ENCODE measurements around the gene TSPO2. TPM values are rescaled to one million over a fixed set of nuclear protein-coding genes. Genes with fewer than 3 reads are reported as not detected.

The TSPO2 gene
- total RNA-seq, 1 experiment from 2014 or later: not detected

DNA sequence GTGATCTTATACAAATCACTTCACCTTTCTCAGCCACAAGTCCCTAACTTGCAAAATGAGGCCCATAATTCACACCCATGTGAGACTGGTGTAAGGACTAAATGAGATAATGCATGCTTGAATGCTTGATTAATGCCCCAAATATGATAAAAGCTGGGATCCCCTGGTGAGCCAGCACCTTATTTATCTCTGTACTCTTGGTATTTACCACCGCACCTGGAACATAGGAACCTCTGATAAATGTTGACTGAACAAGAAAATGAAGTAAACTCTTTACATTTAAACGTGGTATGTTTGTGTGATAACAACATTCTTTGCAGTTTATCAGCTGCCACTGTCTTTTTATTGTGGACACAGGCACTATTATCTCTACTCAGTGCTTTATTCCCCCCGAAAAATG lies 8.3 kb downstream of the TSPO2 start:
- no peak for DNase-seq (ENCODE audit: low read depth)

DNA sequence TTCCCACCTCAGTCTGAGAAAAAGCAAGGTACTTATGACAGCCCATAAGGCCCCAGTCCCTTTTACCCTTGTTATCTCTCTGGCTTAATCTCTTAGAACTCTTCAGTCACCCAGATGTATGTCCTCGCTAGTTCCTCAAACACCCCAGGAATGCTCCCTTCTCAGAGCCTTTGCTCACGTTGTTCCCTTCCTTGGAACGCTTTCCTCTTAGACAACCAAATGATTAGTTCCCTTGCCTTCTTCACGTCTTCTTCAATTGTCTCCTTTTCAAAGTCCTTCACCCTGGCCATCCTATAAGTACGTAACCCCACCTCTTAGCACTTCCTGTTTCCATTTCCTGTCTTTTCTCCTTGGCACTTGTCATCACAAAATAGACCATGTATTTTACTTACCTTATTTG lies 9.6 kb downstream of the TSPO2 start:
- DNase-seq (ENCODE audit: low read depth): no peak

DNA sequence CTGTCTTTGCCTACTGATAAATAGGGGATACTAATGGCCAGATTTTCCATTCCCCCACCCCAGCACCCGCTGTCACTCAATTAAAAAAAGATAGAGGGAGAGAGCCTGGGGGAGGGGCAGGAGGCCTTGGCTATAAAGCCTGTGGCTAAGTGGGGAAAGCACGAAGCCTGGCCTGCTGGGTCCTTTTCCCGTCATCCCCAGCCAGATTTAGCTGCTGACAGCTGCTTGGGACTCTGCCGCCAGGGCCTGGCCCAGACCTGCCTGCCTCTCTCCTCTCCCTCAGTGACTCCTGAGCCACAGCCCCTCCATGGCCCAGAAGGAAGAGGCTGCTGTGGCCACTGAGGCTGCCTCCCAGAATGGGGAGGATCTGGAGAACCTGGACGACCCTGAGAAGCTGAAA lies 10.8 kb downstream of the TSPO2 start, which contains the start of gene APOBEC2:
APOBEC2 (plus strand) TSS at position 162 of the 400 bp plus-strand sequence; CDS start at position 308, 146 bp downstream.
- DNase-seq (ENCODE audit: low read depth): no peak

DNA sequence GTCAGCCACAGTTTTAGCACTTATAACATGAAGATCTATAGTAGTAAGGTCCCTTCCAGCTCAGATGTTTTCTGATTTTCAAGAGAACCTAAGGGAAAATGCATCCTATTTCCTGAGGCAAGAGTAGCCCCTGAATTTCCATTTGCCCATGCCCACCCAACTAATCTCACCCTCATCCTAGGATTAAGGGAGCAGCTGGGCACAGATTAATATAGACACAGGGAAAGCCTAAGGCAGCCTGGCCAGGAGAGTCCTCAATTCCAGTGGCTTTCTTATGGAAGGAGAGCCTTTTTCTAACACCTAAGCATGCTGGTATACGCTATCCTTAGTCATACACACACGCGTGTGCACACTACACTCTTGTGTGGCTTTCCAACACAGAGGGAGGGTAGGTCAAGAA lies 12.2 kb downstream of the TSPO2 start:
- no peak for DNase-seq (ENCODE audit: low read depth)

DNA sequence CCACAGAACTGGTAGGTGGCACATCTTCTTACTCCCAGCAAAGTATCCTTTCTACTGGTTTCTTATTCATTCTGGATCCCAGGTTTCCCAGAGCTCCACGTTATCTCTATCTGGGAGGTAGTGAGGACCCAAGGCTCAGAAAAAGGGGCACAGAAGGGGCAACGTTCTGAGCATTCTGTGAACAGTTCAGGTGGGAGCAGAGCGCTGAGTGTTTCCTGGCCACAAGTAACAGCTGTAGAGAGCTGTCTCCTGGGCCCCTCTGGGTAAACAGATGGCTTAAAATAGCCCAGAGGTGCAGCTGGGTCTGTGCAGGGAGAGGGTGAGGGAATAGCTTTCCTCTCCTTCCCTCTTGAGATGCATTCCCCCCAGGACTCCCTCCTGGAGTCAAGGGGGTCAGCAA lies 12.9 kb downstream of the TSPO2 start:
- DNase-seq (ENCODE audit: low read depth): no peak

DNA sequence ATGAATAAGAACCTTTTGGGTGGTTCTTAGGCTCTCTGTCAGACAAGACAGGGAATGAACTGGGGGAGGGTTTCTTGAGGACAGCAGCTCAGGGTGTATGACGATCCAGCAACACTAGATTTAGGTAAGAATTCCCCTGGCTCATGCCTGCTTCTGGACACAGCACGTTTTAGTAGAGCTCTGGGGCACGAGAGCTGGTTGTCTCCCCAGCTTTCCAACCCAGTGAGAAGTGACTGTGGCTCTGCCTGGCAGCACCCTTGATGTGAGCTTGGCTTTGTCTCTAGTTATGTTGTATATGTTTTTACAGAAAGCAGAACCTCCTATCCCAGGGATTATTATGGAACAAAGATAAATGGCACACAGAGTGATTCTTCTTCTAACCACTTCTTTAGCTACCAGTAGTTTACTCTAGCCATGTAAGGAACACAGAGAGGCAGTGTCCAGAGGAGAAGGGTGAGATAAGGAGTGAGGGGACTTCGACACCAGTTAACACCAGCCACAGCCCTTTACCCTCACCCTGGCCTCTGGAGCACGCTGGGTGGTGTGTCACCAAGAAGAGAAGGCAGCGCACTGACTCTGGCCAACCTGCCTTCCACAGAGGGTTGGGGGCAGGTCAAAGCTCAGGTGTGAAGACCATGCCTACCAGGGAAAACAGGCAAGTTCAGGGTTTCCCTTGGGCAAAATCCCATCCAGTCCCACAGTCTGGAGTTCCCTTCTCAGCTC lies 14.7 kb downstream of the TSPO2 start:
- DNase-seq (ENCODE audit: low read depth): no peak

DNA sequence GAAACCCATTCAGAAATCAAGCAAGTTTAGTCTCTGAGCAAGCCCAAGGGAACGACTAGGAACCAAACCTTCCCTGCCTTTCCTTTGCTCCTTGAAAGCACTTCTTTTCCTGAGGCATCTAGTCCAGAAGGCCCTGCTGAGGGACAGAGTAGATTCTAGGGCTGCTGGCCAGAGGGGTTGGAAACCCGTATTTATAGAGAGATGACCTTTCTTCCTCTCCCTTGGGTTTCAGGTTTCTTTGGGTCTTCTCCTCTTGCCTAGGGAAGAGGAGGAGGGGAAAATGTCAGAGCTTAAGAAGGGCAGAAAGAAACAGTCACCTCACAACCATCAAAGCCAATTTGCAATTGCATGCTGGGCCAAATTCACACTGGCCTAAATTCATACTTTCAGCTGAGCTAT lies 16.5 kb downstream of the TSPO2 start:
- DNase-seq (ENCODE audit: low read depth): no peak

DNA sequence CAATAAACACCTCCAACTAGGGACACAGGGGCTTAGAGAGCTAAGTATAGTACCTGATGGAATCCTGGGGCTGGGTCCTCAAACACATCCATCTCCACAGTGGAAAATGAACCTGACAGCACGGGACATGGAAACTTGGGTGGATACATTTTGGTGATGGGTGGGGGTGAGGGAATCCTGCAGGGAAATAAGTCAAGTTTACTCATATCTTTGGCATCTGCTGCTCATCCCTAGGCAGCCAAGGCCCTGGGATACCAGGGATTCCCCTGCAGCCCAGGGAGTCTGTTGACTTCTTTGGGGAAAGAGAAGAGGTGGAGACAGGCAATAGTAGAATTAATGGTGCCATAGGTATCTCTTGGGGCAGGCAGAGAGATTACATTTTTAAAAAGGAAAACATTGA lies 17.3 kb downstream of the TSPO2 start:
- DNase-seq (ENCODE audit: low read depth): no peak

DNA sequence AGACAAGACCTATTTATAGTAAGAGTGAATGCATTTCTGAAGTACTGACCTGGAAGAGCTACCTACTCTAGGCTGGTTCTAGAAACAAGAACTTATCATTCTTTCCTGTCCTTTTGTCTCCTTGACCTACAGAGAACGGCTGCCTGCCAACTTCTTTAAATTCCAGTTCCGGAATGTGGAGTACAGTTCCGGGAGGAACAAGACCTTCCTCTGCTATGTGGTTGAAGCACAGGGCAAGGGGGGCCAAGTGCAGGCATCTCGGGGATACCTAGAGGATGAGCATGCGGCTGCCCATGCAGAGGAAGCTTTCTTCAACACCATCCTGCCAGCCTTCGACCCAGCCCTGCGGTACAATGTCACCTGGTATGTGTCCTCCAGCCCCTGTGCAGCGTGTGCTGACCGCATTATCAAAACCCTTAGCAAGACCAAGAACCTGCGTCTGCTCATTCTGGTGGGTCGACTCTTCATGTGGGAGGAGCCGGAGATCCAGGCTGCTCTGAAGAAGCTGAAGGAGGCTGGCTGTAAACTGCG lies 19.0 kb downstream of the TSPO2 start:
- no peak for DNase-seq (ENCODE audit: low read depth)

DNA sequence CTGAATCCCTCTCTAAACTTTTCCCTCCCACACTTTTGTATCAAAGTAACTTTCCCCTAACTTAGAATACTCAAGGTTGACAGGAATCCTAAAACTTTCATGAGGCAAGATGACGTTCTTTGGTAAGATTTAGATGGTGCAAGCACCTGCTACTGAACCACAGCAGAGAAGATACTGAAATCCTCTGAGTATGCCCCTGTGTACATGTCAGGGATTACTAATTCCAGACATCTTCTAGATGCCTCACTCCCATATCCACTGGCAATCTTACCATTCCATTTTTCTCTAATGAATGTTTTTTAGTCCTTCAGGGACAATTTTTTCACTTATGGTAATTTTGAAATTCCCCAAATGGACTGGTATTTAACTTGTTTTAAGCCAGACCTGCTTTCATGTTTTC lies 19.8 kb downstream of the TSPO2 start:
- DNase-seq (ENCODE audit: low read depth): no peak

DNA sequence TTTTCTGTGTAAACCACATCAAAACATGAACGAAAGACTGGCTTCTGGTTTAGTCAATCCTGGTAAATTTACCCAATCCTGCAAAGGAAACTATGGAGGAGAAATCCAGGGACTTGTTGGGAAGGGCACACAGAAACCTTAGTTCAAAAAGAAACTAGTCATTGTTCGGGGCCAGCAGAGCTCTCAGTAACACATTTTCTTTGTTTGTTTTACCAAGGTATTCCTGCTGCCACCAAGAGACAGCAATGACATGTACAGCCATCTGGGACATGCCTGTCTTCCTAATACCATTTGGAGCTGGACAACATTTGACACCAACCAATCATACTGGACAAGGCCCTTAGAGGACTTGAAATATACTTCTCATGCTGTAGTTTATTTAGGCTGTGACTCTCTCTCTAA lies 21.6 kb downstream of the TSPO2 start:
- no peak for DNase-seq (ENCODE audit: low read depth)

DNA sequence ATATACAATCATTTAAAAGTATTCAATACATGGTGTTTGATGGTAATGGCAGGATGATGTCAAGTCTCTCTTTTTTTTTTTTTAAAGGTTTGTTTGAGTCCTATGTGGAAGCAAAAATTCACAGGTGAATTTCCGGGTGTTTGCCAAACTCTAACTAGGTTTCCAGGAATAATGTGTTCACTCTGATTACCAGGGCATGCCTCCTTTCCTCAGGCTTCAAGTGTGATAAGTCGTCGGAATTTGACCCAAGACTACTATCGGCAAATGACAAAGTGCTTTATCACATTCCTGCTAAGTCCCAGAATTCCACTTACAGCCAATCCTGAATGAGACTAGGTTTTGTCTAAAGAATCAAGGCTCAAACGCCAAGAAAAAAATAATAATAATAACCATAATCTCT lies 22.6 kb downstream of the TSPO2 start:
- no peak for DNase-seq (ENCODE audit: low read depth)

DNA sequence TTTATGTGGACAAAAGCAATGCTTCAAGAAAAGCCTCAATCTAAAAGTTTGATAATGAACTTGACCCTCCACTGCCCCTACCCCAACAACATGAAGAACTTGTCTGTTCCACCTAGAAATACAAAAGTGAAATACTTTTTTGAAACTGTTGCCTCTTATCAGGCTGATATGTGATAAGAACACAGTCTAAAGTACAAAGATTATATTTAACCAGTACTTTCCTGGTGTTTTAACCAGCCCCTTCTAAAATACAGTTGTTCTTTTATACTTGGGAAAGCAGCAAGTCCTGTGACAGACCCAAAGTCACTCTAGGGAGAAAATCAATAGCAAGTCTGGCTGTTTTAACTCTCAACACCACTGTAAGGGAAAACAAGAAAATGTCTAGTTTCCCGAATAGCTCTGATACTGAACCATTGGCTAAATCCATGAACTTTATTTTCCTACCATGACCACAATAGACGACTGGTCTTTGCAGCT lies 23.3 kb downstream of the TSPO2 start:
- DNase-seq (ENCODE audit: low read depth): no peak

DNA sequence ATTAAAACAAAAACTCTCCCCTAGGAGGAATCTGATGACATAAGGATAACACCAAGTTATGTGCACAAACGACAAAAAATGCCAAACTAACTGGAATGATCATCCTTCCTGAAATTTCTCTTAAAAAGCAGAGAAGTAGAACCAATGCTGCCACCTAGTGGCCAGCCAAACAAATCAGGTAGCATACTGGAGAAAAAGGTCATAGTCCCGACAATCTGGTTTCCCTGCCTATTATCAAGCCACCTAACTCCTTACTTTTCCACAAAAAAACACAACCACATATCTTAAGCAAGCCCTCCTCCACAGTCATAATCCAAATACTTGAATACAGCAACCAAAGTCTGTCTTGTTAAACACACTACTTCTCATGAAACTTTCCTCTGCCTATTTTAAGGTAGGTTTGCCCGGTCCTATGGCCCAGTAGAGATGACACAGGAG lies 24.6 kb downstream of the TSPO2 start:
- DNase-seq (ENCODE audit: low read depth): peak; percentile 76

DNA sequence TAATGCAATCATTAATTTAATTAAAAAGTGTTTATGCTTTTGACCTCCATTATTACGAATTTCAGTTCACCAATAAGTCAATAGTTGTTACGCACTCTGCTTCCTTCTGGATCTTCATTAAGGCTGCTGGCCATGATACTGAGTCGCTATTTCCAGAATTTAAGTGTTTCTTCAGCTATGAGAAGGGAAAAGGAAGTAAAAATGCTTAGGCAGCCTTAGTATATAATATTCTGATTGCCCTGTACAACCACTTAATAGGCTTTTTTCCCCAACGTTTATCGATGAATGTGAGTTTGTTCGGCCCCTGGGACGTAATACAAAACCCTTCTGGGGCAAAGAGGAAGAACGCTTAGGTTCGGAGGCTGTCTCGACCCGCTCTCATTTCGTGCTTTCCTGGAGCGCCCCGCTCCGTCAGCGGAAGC lies 29.2 kb downstream of the TSPO2 start:
- peak; percentile 95 for DNase-seq (ENCODE audit: low read depth)

DNA sequence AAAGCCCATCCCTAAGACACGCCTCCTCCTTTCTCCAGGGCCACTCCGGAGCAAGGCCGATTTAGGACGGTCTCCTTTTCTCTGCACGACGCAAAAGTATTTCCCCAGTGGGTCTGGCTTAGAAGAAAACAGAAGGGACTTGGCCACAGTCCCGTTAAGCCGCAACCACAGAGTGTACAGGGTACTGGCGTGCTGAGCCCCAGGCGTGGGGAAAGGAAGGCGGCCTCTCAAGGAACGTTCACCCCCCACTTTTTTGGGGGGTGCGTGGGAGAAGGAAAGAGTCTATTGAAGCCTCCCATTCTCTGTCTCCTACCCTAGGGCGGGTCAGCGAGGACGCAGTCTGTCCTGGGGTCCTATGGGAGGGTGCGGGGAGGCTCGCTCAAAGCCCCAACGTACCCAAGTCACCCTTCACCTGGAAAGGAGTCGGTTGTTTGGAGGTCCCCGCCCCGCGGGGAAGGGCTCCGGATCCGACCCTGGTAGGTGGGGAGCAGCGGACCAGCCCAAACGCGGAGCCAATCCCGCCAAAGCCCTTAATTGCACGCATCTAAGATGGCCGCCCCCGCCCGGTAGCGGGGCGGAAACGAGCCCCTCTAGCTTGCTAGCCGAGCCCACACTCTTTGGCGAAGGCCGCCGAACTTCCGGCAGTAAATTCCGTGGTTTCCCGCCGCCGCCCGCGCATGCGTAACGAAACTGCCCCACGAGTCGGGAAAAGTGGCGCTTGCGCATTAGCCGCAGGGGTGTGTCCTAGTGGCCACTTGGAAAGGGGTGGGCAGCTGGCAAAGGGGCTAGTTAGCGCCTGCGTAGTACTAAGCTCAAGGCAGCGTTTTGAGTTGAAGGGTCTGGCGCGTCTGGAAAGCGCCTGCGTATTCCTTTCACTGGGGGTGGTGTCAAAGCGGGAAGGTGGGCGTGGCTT lies 29.9 kb downstream of the TSPO2 start, which contains the start of gene OARD1:
OARD1 (minus strand) TSS at position 434 of the 913 bp plus-strand sequence. CDS start 722 bp downstream, outside the sequence.
- peak; percentile 100 for DNase-seq (ENCODE audit: low read depth)

DNA sequence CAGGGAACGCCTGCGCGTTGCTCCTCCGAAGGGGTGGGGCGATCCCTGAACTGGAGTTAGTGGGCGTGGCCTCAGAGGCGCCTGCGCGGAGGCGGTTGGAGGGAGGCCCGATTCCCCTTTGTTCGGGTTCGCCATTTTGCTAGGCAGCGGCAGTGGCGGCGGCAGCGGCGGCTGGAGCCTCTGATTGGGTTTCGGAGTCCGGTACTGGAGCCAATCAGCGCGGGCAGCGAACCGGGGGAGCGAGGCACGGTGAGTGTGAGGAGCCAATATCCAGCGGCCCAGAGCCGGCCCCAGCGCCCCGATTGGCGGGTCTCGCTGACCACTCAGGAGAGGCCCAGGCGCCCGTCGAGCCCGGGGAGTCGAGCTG lies 30.6 kb downstream of the TSPO2 start, which contains the start of gene NFYA:
NFYA (plus strand) TSS at position 139 of the 367 bp plus-strand sequence. CDS start 6,116 bp downstream, outside the sequence.
- no peak for DNase-seq (ENCODE audit: low read depth)

DNA sequence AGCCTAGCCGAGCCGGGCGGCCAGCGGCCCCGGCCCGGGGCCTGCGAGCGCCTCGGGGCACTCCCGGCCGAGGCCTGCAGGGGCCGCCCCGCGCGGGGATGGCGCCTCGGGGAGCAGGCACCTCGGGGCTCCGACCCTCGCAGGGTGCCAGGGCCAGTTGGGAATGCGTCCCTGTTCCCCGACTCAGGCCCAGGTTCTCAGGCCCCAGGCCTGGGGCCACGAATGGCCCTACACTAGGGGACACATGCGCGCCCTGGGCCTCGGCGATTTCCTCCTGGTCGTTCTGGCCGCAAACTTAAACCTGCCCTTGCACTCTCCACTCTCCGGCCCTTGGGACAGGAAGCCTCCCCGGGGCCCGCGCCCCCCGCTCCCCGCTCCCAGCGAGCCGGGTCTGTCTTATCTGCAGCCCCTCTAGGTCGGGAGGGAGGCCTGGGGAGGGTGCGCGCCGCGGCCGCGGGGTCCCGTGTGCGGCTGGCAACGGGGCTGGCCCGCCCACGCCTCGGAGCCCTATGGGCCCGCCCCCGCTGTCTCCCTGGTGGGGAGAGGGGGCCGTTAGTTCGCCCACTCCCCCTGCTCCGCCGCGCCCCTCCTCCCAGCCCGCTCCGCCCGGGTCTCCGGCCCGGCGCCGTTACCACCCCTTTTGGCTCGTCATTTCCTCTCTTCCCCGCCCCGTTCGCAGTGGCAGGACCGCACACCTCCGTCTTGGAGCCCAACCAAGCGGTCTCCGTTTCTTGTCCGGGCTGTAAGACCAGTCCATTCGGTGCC lies 31.1 kb downstream of the TSPO2 start:
- peak; percentile 94 for DNase-seq (ENCODE audit: low read depth)

DNA sequence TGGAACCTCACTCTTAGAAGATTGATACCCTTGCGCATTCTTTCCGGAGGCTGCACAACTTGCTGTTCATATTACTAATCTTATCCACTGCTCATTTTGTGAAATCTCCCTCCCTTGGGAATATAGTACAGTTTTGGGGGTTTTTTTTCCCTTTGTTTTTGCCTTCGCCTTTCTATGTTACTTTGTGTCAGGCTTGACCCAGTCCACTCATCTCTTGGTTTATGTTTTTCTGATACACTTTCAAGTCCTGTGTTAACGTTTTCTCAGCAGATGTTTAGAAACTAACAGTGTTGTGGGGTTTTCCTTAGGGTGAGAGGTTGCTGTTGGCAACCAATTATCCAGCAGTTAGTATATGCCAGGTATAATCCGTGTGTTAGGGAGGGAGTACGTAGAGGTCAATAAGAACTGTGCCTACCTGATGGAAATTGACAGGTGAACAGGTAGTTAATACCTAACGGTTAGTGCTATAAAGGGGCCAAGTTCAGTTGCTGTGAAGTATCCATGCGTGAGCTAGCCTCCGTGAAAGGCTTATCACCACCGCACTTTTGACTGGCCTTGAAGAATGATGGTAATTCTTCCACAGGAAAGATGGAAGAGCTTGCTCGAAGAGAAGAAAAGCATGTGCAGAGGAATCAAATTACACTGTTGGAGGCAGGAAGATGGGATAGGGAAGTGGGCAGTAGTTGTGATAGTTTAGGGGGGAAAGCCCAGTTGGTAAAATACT lies 31.9 kb downstream of the TSPO2 start:
- peak; percentile 35 for DNase-seq (ENCODE audit: low read depth)

DNA sequence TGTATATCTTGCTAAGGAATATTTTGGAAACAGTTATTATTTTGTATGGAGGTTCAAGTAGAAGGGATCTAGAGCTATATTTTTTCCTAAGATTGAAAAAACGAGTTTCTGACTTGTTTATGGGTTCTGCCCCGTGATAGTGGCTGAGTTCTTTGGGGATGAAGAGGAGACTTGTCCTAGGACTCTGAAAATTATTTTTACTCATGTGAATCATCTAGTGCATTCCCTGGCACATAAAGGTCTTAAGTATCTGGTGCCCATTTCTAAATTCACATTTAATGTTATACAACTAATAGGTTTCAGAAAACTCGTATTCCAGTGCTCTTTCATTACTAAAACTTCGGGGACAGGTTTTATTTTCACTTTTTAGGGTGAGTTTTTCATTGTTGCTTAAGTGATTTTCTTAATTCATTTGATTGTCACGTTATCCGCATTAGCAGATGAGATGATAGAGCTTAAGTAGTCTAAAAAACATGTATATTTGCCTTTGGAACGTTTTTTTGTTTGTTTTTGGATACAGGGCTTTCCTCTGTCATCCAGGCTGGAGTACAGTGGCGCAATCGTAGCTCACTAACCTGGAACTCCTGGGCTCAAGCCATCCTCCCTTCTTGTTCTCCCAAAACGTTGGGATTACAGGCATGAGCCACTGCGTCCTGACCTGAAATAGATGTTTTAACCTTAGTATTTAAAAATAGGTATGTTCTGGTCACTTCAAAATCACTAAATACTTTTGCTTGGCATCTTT lies 32.6 kb downstream of the TSPO2 start:
- DNase-seq (ENCODE audit: low read depth): no peak

All from Daoy (cell line).